HG03108 (cell line): ENCODE results near the gene KHNYN.
"Not testable (repeated sequence)": the region's sequence is repeated elsewhere in the genome, so short reads cannot be mapped to it uniquely, and the experiment has no call there.

ENCODE experiments used
- ATAC-seq: cut with Tn5 transposase; IDR thresholded peaks from one replicate; pipeline ENCODE4 v1.9.1; 2021; ENCODE audit warnings: moderate library complexity; ENCODE audit not compliant: unreplicated experiment

KHNYN gene

DNA sequence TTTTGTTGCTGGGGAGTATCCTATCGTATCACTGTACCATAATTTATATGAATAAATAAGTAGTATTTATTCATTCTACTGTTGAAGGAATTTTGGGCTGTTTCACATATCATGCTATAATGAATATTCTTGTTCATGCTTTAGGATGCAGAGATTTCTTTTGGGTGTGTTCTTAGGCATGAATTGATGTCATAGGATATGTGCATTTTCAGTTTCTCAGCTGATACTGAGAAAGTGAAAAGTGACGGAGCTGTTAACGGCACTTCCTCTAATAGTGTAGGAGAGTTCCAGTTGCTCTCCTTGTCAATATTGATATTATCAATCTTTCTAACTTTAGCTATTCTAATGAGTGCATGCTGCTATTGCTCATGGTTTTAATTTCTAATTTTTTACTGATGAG is 36.1 kb downstream of the KHNYN start:
- no peak for ATAC-seq

DNA sequence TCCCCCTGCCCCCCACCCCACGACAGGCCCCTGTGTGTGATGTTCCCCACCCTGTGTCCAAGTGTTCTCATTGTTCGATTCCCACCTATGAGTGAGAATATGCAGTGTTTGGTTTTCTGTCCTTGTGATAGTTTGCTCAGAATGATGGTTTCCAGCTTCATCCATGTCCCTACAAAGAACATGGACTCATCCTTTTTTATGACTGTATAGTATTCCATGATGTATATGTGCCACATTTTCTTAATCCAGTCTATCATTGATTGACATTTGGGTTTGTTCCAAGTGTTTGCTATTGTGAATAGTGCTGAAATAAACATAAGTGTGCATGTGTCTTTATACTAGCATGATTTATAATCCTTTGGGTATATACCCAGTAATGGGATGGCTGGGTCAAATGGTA is 40.7 kb downstream of the KHNYN start:
- not testable (repeated sequence) for ATAC-seq

DNA sequence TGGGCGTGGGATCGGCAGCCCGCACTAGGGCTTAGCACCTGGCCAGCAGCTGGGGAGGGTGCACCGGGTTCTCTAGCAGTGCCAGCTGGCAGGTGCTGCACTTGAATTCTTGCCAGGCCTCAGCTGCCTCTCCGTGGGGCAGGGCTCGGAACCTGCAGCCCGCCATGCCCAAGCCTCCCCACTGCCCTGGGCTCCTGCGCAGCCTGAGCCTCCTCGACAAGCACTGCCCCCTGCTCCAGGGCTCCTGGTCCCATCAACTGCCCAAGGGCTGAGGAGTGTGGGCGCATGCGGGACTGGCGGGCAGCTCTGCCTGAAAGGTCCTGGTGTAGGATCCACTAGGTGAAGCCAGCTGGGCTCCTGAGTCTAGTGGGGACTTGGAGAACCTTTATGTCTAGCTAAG is 43.5 kb downstream of the KHNYN start:
- no peak for ATAC-seq

DNA sequence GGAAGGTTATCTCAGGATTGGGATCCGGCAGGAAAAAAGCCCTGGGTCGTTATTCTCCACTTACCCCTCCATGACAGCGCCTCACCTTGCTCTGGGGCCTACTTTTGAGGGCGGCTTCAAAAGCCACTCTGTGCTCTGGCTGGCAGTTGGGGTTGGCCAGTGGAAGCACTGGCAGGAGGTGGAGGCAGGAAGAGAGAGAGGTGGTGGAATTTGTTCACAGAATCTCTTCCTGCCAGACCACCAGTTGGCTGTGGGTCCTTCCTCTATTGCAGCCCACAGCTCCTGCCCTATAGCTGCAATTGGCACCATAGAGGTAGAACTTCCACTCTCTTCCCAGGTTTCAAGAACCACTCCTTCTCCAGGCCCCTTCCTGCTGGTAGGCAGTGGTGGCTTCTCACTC is 45.5 kb downstream of the KHNYN start:
- ATAC-seq, result no peak

DNA sequence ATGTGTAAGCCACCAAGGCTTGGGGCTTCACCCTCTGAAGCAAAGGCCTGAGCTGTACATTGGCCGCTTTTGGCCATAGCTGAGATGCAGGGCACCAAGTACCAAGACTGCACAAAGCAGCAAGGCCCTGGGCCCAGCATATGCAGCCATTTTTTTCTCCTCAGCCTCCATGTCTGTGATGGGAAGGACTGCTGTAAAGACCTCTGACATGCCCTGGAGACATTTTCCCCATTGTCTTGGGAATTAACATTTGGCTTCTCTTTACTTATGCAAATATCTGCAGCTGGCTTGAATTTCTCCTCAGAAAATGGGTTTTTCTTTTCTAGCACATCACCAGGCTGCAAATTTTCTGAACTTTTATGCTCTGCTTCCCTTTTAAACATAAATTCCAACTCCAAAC is 50.2 kb downstream of the KHNYN start:
- ATAC-seq, result not testable (repeated sequence)

DNA sequence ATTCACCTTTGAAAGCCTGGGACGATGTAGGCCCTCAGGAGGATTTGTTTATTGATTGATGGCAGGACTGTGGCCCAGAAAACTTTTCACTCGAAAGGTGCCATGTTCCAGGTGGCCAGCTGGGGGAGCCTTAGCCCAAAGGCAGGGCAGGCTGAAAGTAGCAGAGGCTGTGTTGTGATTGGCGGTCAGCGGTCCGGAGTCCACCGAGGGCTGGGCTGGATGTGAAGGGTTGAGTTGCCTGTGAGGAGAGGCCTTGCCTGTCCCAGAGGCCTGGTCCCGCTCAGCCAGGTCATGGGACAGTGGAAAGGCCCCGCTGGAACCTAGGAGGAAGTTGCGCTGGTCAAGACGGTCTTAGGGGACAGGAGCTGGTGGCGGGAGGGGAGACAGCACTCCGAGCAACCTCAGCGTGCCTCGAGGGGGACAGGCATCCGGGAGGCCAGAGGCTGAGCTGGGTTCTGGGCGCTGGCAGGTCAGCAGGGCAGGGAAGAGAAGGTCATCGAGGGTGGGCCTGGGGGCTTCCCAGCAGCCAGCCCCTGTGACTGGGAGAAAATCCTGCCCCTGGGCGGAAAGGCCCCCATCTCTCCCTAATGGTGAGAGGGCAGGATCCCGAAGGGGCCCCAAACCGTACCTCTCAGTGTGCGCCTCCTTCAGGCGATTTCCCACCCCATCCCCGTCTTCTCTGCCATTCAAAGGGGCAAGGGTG is 52.0 kb downstream of the KHNYN start:
- no peak for ATAC-seq

DNA sequence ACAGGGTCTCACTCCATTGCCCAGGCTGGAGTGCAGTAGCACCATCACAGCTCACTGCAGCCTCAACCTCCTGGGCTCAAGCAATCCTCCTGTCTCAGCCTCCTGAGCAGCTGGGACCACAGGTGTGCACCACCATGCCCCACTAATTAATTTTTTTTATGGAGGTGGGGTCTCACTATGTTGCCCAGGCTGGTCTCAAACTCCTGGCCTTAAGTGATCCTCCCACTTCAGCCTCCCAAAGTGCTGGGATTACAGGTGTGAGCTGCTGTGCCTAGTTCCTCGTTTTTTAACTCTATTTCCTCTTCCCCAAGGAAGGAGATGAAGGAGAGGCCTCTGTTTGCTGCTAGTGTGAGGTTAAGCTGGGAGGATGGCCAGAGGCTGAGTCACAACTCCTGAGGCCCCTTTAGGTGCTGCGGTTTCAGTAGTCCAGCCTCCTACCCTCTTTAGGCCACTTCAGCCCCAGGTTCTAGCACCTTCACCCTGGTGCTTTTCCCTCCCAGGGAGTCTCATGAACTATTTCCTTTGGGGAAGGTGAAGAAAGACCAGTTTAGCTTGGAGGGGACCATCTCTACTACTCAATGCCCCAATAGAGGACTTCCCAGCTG is 53.0 kb downstream of the KHNYN start:
- ATAC-seq, result not testable (repeated sequence)

DNA sequence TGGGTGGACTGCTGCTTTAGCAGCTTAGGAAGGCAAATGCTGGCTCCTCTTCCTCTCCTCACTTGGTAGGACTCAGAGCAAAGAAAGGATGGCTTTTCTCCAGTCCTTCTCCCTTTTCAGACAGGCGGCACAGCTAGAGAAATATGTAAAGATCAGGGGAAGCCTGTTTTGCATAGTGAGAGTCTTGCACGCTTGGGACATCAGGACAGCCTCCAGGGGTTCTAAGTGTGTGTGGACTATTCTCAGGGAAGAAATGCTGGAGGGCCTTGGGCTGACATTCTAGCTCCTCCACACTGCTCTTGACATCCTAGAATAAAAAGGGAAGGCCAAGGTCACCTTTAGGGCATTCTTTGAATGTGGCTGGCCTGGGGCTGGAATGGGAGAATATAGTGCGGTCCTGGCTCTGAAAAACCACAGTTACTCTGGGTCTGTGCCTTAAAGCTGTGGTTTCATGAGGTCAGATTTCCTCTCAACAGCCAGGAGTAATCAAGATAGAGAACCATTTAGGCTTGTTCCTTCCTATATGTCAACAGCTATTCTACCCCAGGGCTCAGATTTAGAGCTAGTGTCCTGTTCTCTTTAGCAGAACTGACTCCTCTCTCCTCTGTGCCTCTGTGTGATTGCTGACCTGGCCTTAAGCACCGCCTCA is 54.0 kb downstream of the KHNYN start:
- no peak for ATAC-seq
